ENCODE data around the gene PDCD1.

- TF ChIP-seq CTCF (conservative IDR thresholded peaks at IDR 0.05; ENCODE audit: low read length), result no peak
- no peak for TF ChIP-seq EZH2phosphoT487 (IDR thresholded peaks at IDR 0.05; ENCODE audit: borderline replicate concordance)
These were observed 41.4 kb downstream of the PDCD1 start for GRCh38 chr2:241817126-241817820.

All from Loucy (cell line).